ENCODE data around the gene PCDH19.

DNA sequence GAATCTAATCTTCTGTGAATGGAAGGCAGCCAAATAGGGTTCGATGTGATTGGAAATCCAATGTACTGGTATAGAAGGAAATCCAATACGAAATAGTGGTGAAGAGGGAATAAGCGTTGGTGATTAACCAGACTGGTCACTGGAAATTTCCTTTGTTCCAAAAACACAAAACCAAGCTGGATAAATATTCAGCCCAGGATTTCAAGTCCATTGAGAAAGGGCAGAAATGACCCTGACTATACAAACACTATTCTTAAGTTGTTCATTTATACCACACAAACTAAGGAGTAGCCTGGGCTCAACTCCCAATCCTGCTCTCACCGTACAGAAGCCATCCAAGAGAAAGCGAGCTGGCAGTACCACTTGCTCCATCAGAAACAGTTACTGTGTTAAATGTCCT, 32.2 kb downstream of the PCDH19 start:
- TF ChIP-seq, protein P1, sequence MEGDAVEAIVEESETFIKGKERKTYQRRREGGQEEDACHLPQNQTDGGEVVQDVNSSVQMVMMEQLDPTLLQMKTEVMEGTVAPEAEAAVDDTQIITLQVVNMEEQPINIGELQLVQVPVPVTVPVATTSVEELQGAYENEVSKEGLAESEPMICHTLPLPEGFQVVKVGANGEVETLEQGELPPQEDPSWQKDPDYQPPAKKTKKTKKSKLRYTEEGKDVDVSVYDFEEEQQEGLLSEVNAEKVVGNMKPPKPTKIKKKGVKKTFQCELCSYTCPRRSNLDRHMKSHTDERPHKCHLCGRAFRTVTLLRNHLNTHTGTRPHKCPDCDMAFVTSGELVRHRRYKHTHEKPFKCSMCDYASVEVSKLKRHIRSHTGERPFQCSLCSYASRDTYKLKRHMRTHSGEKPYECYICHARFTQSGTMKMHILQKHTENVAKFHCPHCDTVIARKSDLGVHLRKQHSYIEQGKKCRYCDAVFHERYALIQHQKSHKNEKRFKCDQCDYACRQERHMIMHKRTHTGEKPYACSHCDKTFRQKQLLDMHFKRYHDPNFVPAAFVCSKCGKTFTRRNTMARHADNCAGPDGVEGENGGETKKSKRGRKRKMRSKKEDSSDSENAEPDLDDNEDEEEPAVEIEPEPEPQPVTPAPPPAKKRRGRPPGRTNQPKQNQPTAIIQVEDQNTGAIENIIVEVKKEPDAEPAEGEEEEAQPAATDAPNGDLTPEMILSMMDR (IDR thresholded peaks at IDR 0.05; ENCODE audit: poor library complexity): no peak
- TF ChIP-seq EZH2 (IDR thresholded peaks at IDR 0.05; ENCODE audit: borderline replicate concordance): no peak
